GM18505 (cell line): ENCODE data around the gene COBL.

Experiments used
- ATAC-seq: cut with Tn5 transposase; IDR thresholded peaks from one replicate; pipeline ENCODE4 v1.9.1; 2021; ENCODE audit not compliant: unreplicated experiment
- POLR2A ChIP-seq: IDR thresholded peaks from 4 replicates; pipeline ENCODE4 v1.6.1; 2011; ENCODE audit warnings: borderline replicate concordance; ENCODE audit not compliant: insufficient read depth, insufficient read length; ENCODE audit errors: extremely low read depth

Gene COBL

GRCh38 chr7:51316666-51317581, at the start of gene COBL:
Gene COBL (minus strand): TSS chr7:51316809. CDS start chr7:51316633, 176 bp downstream.
- ATAC-seq = no peak
- TF ChIP-seq POLR2A = no peak

GRCh38 chr7:51366172-51366728, 49.6 kb upstream of the COBL start:
- TF ChIP-seq POLR2A = no peak
- ATAC-seq = no peak

- TF ChIP-seq POLR2A = no peak
- ATAC-seq = no peak
These were observed 41.2 kb upstream of the COBL start for GRCh38 chr7:51357821-51358220.

- no peak for TF ChIP-seq POLR2A
These were observed 40.4 kb upstream of the COBL start for GRCh38 chr7:51356849-51357516.

GRCh38 chr7:51354897-51355296, 38.3 kb upstream of the COBL start:
- TF ChIP-seq POLR2A = no peak
- ATAC-seq = no peak

More at GRCh38 chr7:51356849-51357516, 40.4 kb upstream of the COBL start:
- no peak for ATAC-seq

GRCh38 chr7:51354434-51354833, 37.8 kb upstream of the COBL start:
- no peak for TF ChIP-seq POLR2A
- no peak for ATAC-seq

- no peak for ATAC-seq
- TF ChIP-seq POLR2A = no peak
These were observed 35.8 kb upstream of the COBL start for GRCh38 chr7:51352174-51353100.

GRCh38 chr7:51351661-51352060, 35.1 kb upstream of the COBL start:
- TF ChIP-seq POLR2A = no peak
- ATAC-seq = no peak

GRCh38 chr7:51350546-51350896, 33.9 kb upstream of the COBL start:
- no peak for TF ChIP-seq POLR2A
- ATAC-seq = no peak

GRCh38 chr7:51349820-51350545, 33.4 kb upstream of the COBL start:
- no peak for TF ChIP-seq POLR2A
- no peak for ATAC-seq

GRCh38 chr7:51346126-51346525, 29.5 kb upstream of the COBL start:
- no peak for TF ChIP-seq POLR2A
- no peak for ATAC-seq
